Neural cell (in vitro differentiated cells): ENCODE data around the gene UVRAG. TPM values are rescaled to one million over a fixed set of nuclear protein-coding genes. Genes with fewer than 3 reads are reported as not detected.

ENCODE experiments used
- H2AFZ ChIP-seq: fragments of 200-600, 300-800 bp; sonication (generic), shearing (Covaris generic); 2 replicates; pipeline ENCODE4 v1.6.0; 2014; ENCODE audit warnings: low read depth, mild to moderate bottlenecking, antibody characterized with exemption, low read length, moderate library complexity
- H3F3A ChIP-seq: fragments of 200-600 bp; shearing (Covaris generic); 2 replicates; pipeline ENCODE4 v1.6.1; 2016; ENCODE audit warnings: mild to moderate bottlenecking, moderate library complexity, mixed read lengths, antibody characterized with exemption, low read length; ENCODE audit not compliant: insufficient read depth, poor library complexity, severe bottlenecking
- H3K27ac ChIP-seq: fragments of 200-600, 300-800 bp; sonication (generic), shearing (Covaris generic); 2 replicates; pipeline ENCODE4 v1.5.1; 2014; ENCODE audit warnings: mild to moderate bottlenecking, low read length, moderate library complexity
- H3K27me3 ChIP-seq: fragments of 300-800, 200-600 bp; sonication (generic), shearing (Covaris generic); 2 replicates; pipeline ENCODE4 v1.6.0; 2014; ENCODE audit warnings: mild to moderate bottlenecking, low read depth, low read length, moderate library complexity; ENCODE audit not compliant: insufficient read depth
- H3K36me3 ChIP-seq: fragments of 300-800, 200-600 bp; sonication (generic), shearing (Covaris generic); 2 replicates; pipeline ENCODE4 v1.5.1; 2014; ENCODE audit warnings: mild to moderate bottlenecking, antibody characterized with exemption, low read length, moderate library complexity; ENCODE audit not compliant: insufficient read depth
- H3K4me2 ChIP-seq: fragments of 300-800, 200-600 bp; sonication (generic), shearing (Covaris generic); 2 replicates; pipeline ENCODE4 v1.6.0; 2014; ENCODE audit warnings: mild to moderate bottlenecking, low read length
- H3K4me3 ChIP-seq: fragments of 300-800, 200-600 bp; sonication (generic), shearing (Covaris generic); 2 replicates; pipeline ENCODE4 v1.5.1; 2014; ENCODE audit warnings: mild to moderate bottlenecking, low read length, moderate library complexity
- H3K79me2 ChIP-seq: fragments of 200-600 bp; shearing (Covaris generic); replicated peaks from 2 replicates; pipeline ENCODE4 v1.6.0; 2014; ENCODE audit warnings: mild to moderate bottlenecking, low read length, moderate library complexity; ENCODE audit not compliant: insufficient read depth
- H3K9ac ChIP-seq: fragments of 300-800, 200-600 bp; sonication (generic), shearing (Covaris generic); 2 replicates; pipeline ENCODE4 v1.6.1; 2016; ENCODE audit warnings: mild to moderate bottlenecking, low read length, mixed read lengths
- H3K9me2 ChIP-seq: fragments of 200-600 bp; shearing (Covaris generic); 2 replicates; pipeline ENCODE4 v1.6.1; 2016; ENCODE audit warnings: mild to moderate bottlenecking, low read length, mixed read lengths; ENCODE audit not compliant: insufficient read depth
- H3K9me3 ChIP-seq: fragments of 200-600, 300-800 bp; sonication (generic), shearing (Covaris generic); 2 replicates; pipeline ENCODE4 v1.6.1; 2016; ENCODE audit warnings: mild to moderate bottlenecking, mixed run types, low read length, moderate library complexity, mixed read lengths
- H4K20me1 ChIP-seq: fragments of 200-600 bp; shearing (Covaris generic); 2 replicates; pipeline ENCODE4 v1.6.1; 2016; ENCODE audit warnings: mild to moderate bottlenecking, mixed run types; ENCODE audit not compliant: insufficient read depth
- EP300 ChIP-seq: fragments of 450-650 bp; conservative IDR thresholded peaks from 2 replicates; pipeline ENCODE4 v1.6.1; 2014; ENCODE audit warnings: antibody characterized with exemption, mild to moderate bottlenecking, moderate library complexity; ENCODE audit not compliant: poor library complexity, severe bottlenecking
- EZH2 ChIP-seq: fragments of 200-600, 300-800 bp; shearing (Covaris generic), sonication (generic); IDR thresholded peaks from 2 replicates; pipeline ENCODE4 v1.6.1; 2014; ENCODE audit warnings: antibody characterized with exemption, low read length, borderline replicate concordance, mild to moderate bottlenecking; ENCODE audit not compliant: insufficient read depth, poor library complexity, severe bottlenecking
- MXI1 ChIP-seq: fragments of 450-650 bp; conservative IDR thresholded peaks from 2 replicates; pipeline ENCODE4 v1.6.1; 2014; ENCODE audit warnings: antibody characterized with exemption, mild to moderate bottlenecking; ENCODE audit not compliant: poor library complexity, severe bottlenecking
- POLR2AphosphoS5 ChIP-seq: IDR thresholded peaks from 2 replicates; pipeline ENCODE4 v1.6.1; 2012
- RAD21 ChIP-seq: fragments of 450-650 bp; conservative IDR thresholded peaks from 2 replicates; pipeline ENCODE4 v1.6.1; 2014; ENCODE audit warnings: antibody characterized with exemption, mild to moderate bottlenecking, moderate library complexity
- REST ChIP-seq: IDR thresholded peaks from 2 replicates; pipeline ENCODE4 v1.6.1; 2012; ENCODE audit warnings: borderline replicate concordance
- SMC3 ChIP-seq: fragments of 450-650 bp; conservative IDR thresholded peaks from 2 replicates; pipeline ENCODE4 v1.6.1; 2014; ENCODE audit warnings: antibody characterized with exemption, mild to moderate bottlenecking, moderate library complexity; ENCODE audit not compliant: poor library complexity
- TAF1 ChIP-seq: IDR thresholded peaks from 2 replicates; pipeline ENCODE4 v1.6.1; 2012; ENCODE audit warnings: low read depth
- polyA plus RNA-seq: library from polyadenylated mRNA; depleted of rRNA; stranded (reverse); fragments of >200 nt; gene quantifications from 2 replicates; pipeline ENCODE4 v1.2.3, GENCODE V29; 2014
- TF ChIP-seq, protein P1 (sequence below): fragments of 450-650 bp; IDR thresholded peaks from 2 replicates; pipeline ENCODE4 v1.5.1; 2014; ENCODE audit warnings: antibody characterized with exemption, mild to moderate bottlenecking, moderate library complexity; ENCODE audit not compliant: poor library complexity, severe bottlenecking

The UVRAG gene
- polyA plus RNA-seq, 1 donor from 2014 or later: 31.6 TPM

GRCh38 chr11:76047231-76047630 lies 232.2 kb downstream of the UVRAG start:
- Histone ChIP-seq H3K9me3 (no peaks in the 10 kb centered on the region), H3K27me3 (no peaks in the 10 kb centered on the region), H4K20me1 (no peaks in the 10 kb centered on the region), H3K4me2 (no peak overlapping the region), H3K4me3 (no peak overlapping the region), H3K79me2 (no peaks in the 10 kb centered on the region), H3K36me3 (no peaks in the 10 kb centered on the region), H3F3A (no peaks in the 10 kb centered on the region), H3K9ac (no peak overlapping the region), H3K9me2 (no peaks in the 10 kb centered on the region), H3K27ac (no peak overlapping the region), H2AFZ (no peak overlapping the region)
- TF ChIP-seq EZH2 (no peak), REST (no peak), EP300 (no peak)

DNA sequence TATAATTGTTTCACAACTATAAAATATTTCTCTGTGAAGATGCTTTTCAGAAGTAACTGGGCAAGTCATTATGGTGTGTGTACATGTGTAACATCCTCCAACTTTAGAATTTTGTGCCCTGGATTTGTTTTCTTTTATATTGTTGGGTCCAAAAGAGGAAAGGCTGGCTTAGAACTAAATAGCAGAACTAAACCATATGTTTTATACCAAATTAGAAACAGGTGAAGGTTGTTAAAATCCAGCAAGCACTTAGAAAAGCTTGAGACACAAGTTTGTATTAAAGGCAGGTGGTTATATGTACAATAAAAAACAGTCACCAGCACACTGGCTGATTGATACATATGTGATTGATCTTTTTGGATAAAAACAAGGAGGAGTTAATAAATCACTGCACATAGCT lies 232.8 kb downstream of the UVRAG start:
- no peak overlapping the region for H3K4me2 ChIP-seq
- no peaks in the 10 kb centered on the region for H3K9me2 ChIP-seq
- no peaks in the 10 kb centered on the region for H3F3A ChIP-seq
- no peaks in the 10 kb centered on the region for H4K20me1 ChIP-seq
- TF ChIP-seq EZH2: no peak
- no peak for TF ChIP-seq EP300
- TF ChIP-seq POLR2AphosphoS5: no peak
- no peak for TF ChIP-seq RAD21
- TF ChIP-seq TAF1: no peak
- no peak overlapping the region for H3K9ac ChIP-seq
- no peaks in the 10 kb centered on the region for H3K9me3 ChIP-seq
- no peaks in the 10 kb centered on the region for H3K27me3 ChIP-seq
- no peak overlapping the region for H2AFZ ChIP-seq
- H3K27ac ChIP-seq: no peak overlapping the region
- no peaks in the 10 kb centered on the region for H3K79me2 ChIP-seq
- H3K36me3 ChIP-seq: no peaks in the 10 kb centered on the region
- no peak overlapping the region for H3K4me3 ChIP-seq

DNA sequence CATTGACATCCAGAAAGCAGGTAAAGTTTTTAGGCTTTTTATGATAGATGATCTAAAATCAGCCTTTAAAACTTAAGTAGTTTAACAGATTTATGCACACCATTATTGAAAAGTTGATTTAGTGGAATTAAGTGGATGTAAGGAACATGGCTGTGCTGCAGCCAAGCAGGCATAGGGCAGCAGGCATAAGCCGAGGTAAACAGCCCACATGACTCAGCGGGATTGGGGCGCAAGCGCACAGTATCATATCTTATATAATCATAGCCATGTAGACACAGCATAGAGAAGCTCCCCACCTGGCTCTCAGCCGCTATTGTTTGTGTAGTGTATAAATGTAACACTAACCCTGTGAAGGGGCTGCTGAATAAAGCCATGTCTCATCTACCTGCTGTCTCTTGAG lies 233.8 kb downstream of the UVRAG start:
- no peak overlapping the region for H3K4me2 ChIP-seq
- no peak overlapping the region for H2AFZ ChIP-seq
- H3K9me2 ChIP-seq: no peaks in the 10 kb centered on the region
- TF ChIP-seq REST: no peak
- TF ChIP-seq, protein P1, sequence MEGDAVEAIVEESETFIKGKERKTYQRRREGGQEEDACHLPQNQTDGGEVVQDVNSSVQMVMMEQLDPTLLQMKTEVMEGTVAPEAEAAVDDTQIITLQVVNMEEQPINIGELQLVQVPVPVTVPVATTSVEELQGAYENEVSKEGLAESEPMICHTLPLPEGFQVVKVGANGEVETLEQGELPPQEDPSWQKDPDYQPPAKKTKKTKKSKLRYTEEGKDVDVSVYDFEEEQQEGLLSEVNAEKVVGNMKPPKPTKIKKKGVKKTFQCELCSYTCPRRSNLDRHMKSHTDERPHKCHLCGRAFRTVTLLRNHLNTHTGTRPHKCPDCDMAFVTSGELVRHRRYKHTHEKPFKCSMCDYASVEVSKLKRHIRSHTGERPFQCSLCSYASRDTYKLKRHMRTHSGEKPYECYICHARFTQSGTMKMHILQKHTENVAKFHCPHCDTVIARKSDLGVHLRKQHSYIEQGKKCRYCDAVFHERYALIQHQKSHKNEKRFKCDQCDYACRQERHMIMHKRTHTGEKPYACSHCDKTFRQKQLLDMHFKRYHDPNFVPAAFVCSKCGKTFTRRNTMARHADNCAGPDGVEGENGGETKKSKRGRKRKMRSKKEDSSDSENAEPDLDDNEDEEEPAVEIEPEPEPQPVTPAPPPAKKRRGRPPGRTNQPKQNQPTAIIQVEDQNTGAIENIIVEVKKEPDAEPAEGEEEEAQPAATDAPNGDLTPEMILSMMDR: no peak
- no peak for TF ChIP-seq MXI1
- no peak for TF ChIP-seq EZH2
- no peak for TF ChIP-seq POLR2AphosphoS5
- TF ChIP-seq SMC3: no peak
- TF ChIP-seq RAD21: no peak
- no peaks in the 10 kb centered on the region for H3K27me3 ChIP-seq
- no peaks in the 10 kb centered on the region for H3F3A ChIP-seq
- no peaks in the 10 kb centered on the region for H4K20me1 ChIP-seq
- H3K27ac ChIP-seq: no peak overlapping the region
- H3K9me3 ChIP-seq: no peaks in the 10 kb centered on the region
- no peak overlapping the region for H3K4me3 ChIP-seq
- no peak overlapping the region for H3K9ac ChIP-seq
- no peaks in the 10 kb centered on the region for H3K36me3 ChIP-seq
- H3K79me2 ChIP-seq: no peaks in the 10 kb centered on the region
